Keratinocyte (primary cell): Measurements from ENCODE around the gene STK16.

Experiments
- CTCF ChIP-seq, 3 experiments: IDR thresholded peaks in 1 of 3; conservative IDR thresholded peaks in 1 of 3; optimal IDR thresholded peaks in 1 of 3; 2 replicates in 2 of 3; 3 replicates in 1 of 3; pipeline versions ENCODE3 to v1.5.1; 2011; ENCODE audit warnings: low read length in 3 of 3, mild to moderate bottlenecking in 3 of 3, moderate library complexity in 2 of 3, control low read depth in 1 of 3, inconsistent platforms in 1 of 3; ENCODE audit not compliant: insufficient read depth in 2 of 3; ENCODE audit errors: extremely low read depth in 1 of 3
- EZH2 ChIP-seq: IDR thresholded peaks from one replicate; pipeline ENCODE4 v1.6.1; 2012; ENCODE audit warnings: inconsistent platforms, mild to moderate bottlenecking, low read length, moderate library complexity

GRCh38 chr2:219225350-219225749 lies 19.9 kb upstream of the STK16 start:
- TF ChIP-seq CTCF (optimal IDR thresholded peaks at IDR 0.05 in 1 of 3, IDR thresholded peaks at IDR 0.05 in 1 of 3, conservative IDR thresholded peaks at IDR 0.05 in 1 of 3; ENCODE audit: extremely low read depth in 1 of 3, insufficient read depth in 2 of 3, low read length in 3 of 3) (no peak), EZH2 (no peak)
